RWPE2 (cell line): ENCODE measurements around the gene PRPF39.
"Not testable (repeated sequence)": the region's sequence is repeated elsewhere in the genome, so short reads cannot be mapped to it uniquely, and the experiment has no call there.

ENCODE experiments used
- ATAC-seq: fragments of 200-7000 bp; cut with Tn5 transposase; 3 replicates; pipeline ENCODE4 v1.9.1; 2021; ENCODE audit warnings: low read depth
- DNase-seq: peaks from one replicate; pipeline ENCODE4 v3.0.0-alpha.2; 2020; ENCODE audit warnings: low spot score
- H3K27ac ChIP-seq: fragments of 450-650 bp; 2 replicates; pipeline ENCODE4 v1.5.1; 2017; ENCODE audit warnings: mild to moderate bottlenecking; ENCODE audit not compliant: poor library complexity, severe bottlenecking
- H3K27me3 ChIP-seq: fragments of 250-450 bp; sonication (Bioruptor Pico); 2 replicates; pipeline ENCODE4 v1.5.1; 2021; ENCODE audit warnings: mild to moderate bottlenecking, moderate library complexity; ENCODE audit not compliant: insufficient read depth, poor library complexity, severe bottlenecking
- H3K36me3 ChIP-seq: fragments of 250-450 bp; sonication (Bioruptor Pico); 2 replicates; pipeline ENCODE4 v1.5.1; 2020; ENCODE audit warnings: low read depth, mild to moderate bottlenecking, moderate library complexity
- H3K4me1 ChIP-seq: fragments of 250-450 bp; sonication (Bioruptor Pico); 2 replicates; pipeline ENCODE4 v1.5.1; 2021; ENCODE audit warnings: mild to moderate bottlenecking, moderate library complexity; ENCODE audit not compliant: insufficient read depth, poor library complexity, severe bottlenecking
- H3K4me3 ChIP-seq: fragments of 250-450 bp; sonication (Bioruptor Pico); 2 replicates; pipeline ENCODE4 v1.5.1; 2021; ENCODE audit warnings: mild to moderate bottlenecking, moderate library complexity; ENCODE audit not compliant: severe bottlenecking
- H3K9me3 ChIP-seq: fragments of 250-450 bp; sonication (Bioruptor Pico); 2 replicates; pipeline ENCODE4 v1.5.1; 2021; ENCODE audit warnings: mild to moderate bottlenecking, moderate library complexity; ENCODE audit not compliant: severe bottlenecking
- TF ChIP-seq, protein P1 (sequence below): fragments of 450-650 bp; IDR thresholded peaks from one replicate; pipeline ENCODE4 v1.5.1; 2017; ENCODE audit warnings: mild to moderate bottlenecking, moderate library complexity; ENCODE audit not compliant: poor library complexity, severe bottlenecking

PRPF39 gene

DNA sequence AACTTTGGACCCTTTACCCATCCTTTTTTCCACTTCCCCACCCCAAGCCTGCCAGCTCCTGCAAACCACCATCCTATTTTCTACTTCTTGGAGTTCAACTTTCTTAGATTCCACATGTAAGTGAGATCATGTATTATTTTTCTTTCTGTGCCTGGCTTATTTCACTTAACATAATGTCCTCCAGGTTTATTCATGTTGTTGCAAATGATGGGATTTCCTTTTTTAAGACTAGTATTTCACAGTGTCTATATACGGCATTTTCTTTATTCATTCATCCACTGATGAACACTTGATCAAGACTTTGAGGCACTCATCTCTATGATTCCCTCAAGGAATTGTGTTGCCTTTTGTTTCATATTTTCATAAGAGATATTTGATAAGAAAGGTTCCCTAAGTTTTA is 5.6 kb upstream of the PRPF39 start:
- Histone ChIP-seq H3K36me3 (peaks cover 5% of the 10 kb centered on the region), H3K27me3 (no peaks in the 10 kb centered on the region), H3K9me3 (no peaks in the 10 kb centered on the region), H3K27ac (no peak overlapping the region), H3K4me1 (no peaks in the 10 kb centered on the region), H3K4me3 (no peak overlapping the region)
- TF ChIP-seq, protein P1, sequence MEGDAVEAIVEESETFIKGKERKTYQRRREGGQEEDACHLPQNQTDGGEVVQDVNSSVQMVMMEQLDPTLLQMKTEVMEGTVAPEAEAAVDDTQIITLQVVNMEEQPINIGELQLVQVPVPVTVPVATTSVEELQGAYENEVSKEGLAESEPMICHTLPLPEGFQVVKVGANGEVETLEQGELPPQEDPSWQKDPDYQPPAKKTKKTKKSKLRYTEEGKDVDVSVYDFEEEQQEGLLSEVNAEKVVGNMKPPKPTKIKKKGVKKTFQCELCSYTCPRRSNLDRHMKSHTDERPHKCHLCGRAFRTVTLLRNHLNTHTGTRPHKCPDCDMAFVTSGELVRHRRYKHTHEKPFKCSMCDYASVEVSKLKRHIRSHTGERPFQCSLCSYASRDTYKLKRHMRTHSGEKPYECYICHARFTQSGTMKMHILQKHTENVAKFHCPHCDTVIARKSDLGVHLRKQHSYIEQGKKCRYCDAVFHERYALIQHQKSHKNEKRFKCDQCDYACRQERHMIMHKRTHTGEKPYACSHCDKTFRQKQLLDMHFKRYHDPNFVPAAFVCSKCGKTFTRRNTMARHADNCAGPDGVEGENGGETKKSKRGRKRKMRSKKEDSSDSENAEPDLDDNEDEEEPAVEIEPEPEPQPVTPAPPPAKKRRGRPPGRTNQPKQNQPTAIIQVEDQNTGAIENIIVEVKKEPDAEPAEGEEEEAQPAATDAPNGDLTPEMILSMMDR, result no peak
- ATAC-seq, result no peak
- no peak for DNase-seq

DNA sequence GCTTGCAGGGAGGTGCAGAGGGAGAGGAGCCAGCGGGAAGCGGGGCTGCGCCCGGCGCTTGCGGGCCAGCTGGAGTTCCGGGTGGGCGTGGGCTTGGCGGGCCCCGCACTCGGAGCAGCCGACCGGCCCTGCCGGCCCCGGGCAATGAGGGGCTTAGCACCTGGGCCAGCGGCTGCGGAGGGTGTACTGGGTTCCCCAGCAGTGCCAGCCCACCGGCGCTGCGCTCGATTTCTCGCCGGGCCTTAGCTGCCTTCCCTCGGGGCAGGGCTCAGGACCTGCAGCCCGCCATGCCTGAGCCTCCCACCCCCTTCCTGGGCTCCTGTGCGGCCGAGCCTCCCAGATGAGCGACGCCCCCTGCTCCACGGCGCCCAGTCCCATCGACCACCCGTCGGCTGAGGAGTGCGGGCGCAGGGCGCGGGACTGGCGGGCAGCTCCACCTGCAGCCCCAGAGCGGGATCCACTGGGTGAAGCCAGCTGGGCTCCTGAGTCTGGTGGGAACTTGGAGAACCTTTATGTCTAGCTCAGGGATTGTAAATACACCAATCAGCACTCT is 3.4 kb upstream of the PRPF39 start:
- H3K36me3 ChIP-seq, H3K4me3 ChIP-seq, DNase-seq, H3K27me3 ChIP-seq, H3K4me1 ChIP-seq, H3K9me3 ChIP-seq, ATAC-seq, H3K27ac ChIP-seq: not testable (repeated sequence)

DNA sequence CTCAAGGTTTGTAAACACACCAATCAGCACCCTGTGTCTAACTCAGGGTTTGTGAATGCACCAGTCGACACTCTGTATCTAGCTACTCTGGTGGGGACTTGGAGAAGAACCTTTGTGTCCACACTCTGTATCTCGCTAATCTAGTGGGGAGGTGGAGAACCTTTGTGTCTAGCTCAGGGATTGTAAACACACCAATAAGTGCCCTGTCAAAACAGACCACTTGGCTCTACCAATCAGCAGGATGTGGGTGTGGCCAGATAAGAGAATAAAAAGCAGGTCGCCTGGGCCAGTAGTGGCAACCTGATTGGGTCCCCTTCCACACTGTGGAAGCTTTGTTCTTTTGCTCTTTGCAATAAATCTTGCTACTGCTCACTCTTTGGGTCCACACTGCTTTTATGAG is 2.8 kb upstream of the PRPF39 start:
- not testable (repeated sequence) for H3K27ac ChIP-seq, H3K36me3 ChIP-seq, ATAC-seq, DNase-seq, H3K4me1 ChIP-seq, H3K4me3 ChIP-seq, H3K27me3 ChIP-seq, H3K9me3 ChIP-seq

DNA sequence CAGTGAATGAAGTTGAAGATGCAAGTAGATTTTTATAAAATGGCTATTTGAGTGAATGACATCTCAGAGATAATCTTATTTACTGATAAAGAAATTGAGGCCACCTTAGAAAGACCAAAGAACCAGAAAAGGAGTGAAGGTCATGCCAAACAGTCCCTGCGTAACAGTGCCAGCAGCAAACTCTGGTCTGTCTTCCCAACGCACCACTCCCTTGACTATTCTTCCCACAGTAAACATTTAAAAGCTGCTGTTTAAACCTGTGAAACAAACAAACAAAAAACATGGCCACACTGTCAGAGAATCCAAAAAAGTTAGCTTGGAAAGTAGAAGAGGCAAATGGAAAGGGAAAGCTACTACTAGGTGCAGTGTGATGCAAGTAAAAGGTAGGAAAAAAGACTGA is 1.5 kb upstream of the PRPF39 start:
- TF ChIP-seq, protein P1, result no peak
- no peak overlapping the region for H3K27ac ChIP-seq
- 0 out of 2 replicates have a peak, but pooled peaks cover 4% of the 10 kb centered on the region for H3K36me3 ChIP-seq

DNA sequence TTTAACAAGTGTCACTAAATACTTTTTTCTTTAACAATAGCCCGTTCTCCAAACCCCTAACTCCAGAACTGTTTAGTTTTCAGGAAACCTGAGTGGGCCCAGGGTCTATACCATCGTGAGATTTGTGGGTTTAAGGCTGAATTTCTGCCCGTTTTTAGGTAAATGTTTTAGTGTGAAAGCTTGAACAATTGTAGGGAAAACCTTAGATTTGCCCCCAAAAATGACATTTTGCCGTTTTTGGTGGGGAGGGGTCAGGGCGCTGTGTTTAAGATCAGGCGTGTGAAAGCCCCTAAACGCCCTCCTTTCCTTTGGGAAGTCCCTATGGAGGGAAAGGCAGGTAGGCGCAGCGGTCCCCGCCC is 320 bp upstream of the PRPF39 start:
- peak overlapping the region; percentile 68 for H3K27ac ChIP-seq
- no peaks in the 10 kb centered on the region for H3K9me3 ChIP-seq
- H3K4me1 ChIP-seq, result peaks cover 18% of the 10 kb centered on the region
- DNase-seq (no peak), ATAC-seq (no peak)
- no peaks in the 10 kb centered on the region for H3K27me3 ChIP-seq
- peaks cover 4% of the 10 kb centered on the region; the same call in 1 of the 2 replicates for H3K36me3 ChIP-seq
- TF ChIP-seq, protein P1, result no peak
- H3K4me3 ChIP-seq, result peak overlapping the region; percentile 77

More for the DNA sequence above, 1.5 kb upstream of the PRPF39 start:
- DNase-seq (no peak), ATAC-seq (no peak)
- Histone ChIP-seq H3K4me1 (peaks cover 9% of the 10 kb centered on the region), H3K9me3 (no peaks in the 10 kb centered on the region), H3K4me3 (no peak overlapping the region), H3K27me3 (no peaks in the 10 kb centered on the region)

DNA sequence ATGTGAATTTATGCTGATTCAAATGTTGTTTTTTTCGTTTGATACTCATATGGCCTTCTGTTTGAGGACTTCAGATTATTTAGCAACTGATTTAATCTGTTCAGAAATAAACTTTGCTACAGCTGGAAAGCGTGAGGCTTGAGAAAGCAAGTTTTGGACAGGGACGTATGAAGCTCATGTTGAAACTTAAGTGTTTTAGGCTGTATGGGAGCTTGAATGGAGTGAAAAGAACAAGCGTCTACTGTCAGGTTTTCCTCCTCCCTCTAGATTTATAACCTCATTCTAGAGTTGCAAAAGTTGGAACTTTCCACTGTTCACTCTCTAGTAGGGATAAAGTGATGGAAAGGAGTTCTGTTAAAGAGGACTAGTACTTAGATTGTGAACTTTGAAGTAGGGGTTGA is 1.0 kb downstream of the PRPF39 start:
- H3K4me3 ChIP-seq, result peak overlapping the region; percentile 77
- no peak for DNase-seq
- TF ChIP-seq, protein P1, result no peak
- peaks cover 13% of the 10 kb centered on the region; the same call in 1 of the 2 replicates for H3K36me3 ChIP-seq
- H3K4me1 ChIP-seq, result peaks cover 31% of the 10 kb centered on the region
- ATAC-seq, result peak; percentile 6; the same call in 2 of the 3 replicates
- no peaks in the 10 kb centered on the region for H3K9me3 ChIP-seq
- peak overlapping the region; percentile 68 for H3K27ac ChIP-seq
- no peaks in the 10 kb centered on the region for H3K27me3 ChIP-seq
